Lower leg skin (tissue), 3 donors: ENCODE measurements around the gene PHF1.

ENCODE experiments used
- POLR2A ChIP-seq, 2 donors: fragments of 450-650 bp; IDR thresholded peaks; one replicate each; pipeline ENCODE4 v1.6.1; 2016 to 2017; ENCODE audit warnings: antibody characterized with exemption in 2 of 2, mild to moderate bottlenecking in 1 of 2, moderate library complexity in 1 of 2
- TF ChIP-seq, protein P1 (sequence below), 3 donors: fragments of 450-650 bp; IDR thresholded peaks; one replicate each; pipeline ENCODE4 v1.5.1; 2016; ENCODE audit warnings: antibody characterized with exemption in 3 of 3, mild to moderate bottlenecking in 3 of 3, moderate library complexity in 2 of 3

DNA sequence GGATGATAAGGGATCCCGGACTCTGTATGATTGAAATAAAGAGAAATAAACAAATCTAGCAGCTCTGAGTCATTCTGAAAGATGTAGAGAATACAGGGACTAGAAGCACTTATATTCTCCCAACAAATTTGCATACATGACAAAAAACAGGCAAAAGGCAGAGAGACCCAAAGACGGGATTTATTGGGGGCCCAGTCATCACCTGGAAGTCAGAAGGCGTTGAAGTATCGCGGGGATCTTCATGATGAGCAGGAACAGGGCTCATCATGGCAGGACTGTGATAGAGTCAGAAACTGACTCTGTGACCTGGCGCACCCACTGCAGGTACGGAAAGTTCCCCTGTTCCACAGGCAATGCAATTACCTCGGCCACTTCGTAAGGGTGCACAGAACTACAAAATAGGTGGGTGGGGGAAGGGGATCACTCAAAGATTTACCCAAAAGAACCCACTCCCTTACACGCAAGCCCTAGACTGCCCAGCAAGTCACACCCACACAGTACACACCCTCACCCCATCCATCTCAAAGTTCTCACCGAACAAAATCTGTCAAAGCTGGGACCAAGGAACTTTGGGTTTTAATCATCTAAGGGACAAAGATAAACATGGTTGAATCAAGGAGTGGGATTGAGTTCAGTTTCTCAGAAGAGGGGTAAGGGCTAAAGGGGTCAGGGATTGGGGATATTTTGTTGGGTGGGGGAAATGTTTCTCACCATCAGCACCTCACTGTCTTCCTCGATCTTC, 5.7 kb downstream of the PHF1 start:
- TF ChIP-seq, protein P1, sequence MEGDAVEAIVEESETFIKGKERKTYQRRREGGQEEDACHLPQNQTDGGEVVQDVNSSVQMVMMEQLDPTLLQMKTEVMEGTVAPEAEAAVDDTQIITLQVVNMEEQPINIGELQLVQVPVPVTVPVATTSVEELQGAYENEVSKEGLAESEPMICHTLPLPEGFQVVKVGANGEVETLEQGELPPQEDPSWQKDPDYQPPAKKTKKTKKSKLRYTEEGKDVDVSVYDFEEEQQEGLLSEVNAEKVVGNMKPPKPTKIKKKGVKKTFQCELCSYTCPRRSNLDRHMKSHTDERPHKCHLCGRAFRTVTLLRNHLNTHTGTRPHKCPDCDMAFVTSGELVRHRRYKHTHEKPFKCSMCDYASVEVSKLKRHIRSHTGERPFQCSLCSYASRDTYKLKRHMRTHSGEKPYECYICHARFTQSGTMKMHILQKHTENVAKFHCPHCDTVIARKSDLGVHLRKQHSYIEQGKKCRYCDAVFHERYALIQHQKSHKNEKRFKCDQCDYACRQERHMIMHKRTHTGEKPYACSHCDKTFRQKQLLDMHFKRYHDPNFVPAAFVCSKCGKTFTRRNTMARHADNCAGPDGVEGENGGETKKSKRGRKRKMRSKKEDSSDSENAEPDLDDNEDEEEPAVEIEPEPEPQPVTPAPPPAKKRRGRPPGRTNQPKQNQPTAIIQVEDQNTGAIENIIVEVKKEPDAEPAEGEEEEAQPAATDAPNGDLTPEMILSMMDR (IDR thresholded peaks at IDR 0.05), result no peak
- TF ChIP-seq POLR2A (IDR thresholded peaks at IDR 0.05), result no peak
